SK-N-SH treated with all-trans-retinoic acid at 6 μM for 48 hours (cell line): ENCODE measurements around the gene INSYN2B.

ENCODE experiments used
- ATAC-seq: fragments of 200-7000 bp; cut with Tn5 transposase; 3 replicates; pipeline ENCODE4 v1.9.1; 2020; ENCODE audit warnings: mild to moderate bottlenecking, moderate library complexity
- ARNTL ChIP-seq: fragments of 450-650 bp; formaldehyde crosslinking; IDR thresholded peaks from 2 replicates; pipeline ENCODE4 v1.5.0; 2020; ENCODE audit warnings: low read depth, mild to moderate bottlenecking, moderate library complexity, borderline replicate concordance
- BACH2 ChIP-seq: fragments of 250-450 bp; sonication (Bioruptor Pico); IDR thresholded peaks from 2 replicates; pipeline ENCODE4 v1.9.0; 2021; ENCODE audit warnings: mild to moderate bottlenecking, borderline replicate concordance
- CREB5 ChIP-seq: fragments of 250-450 bp; sonication (Bioruptor Pico); IDR thresholded peaks from 2 replicates; pipeline ENCODE4 v1.5.1; 2020; ENCODE audit warnings: low read depth, mild to moderate bottlenecking, moderate library complexity
- CSDC2 ChIP-seq: fragments of 250-450 bp; sonication (Bioruptor Pico); IDR thresholded peaks from 2 replicates; pipeline ENCODE4 v1.5.0; 2020; ENCODE audit warnings: mild to moderate bottlenecking, moderate library complexity
- ESRRG ChIP-seq: fragments of 250-450 bp; sonication (Bioruptor Pico); IDR thresholded peaks from 2 replicates; pipeline ENCODE4 v1.6.1; 2021; ENCODE audit warnings: mild to moderate bottlenecking
- ISL1 ChIP-seq: fragments of 250-450 bp; sonication (Bioruptor Pico); IDR thresholded peaks from 2 replicates; pipeline ENCODE4 v2.1.2; 2022; ENCODE audit warnings: mild to moderate bottlenecking, moderate library complexity
- OSR1 ChIP-seq: fragments of 250-450 bp; sonication (Bioruptor Pico); IDR thresholded peaks from 2 replicates; pipeline ENCODE4 v1.8.0; 2022; ENCODE audit warnings: moderate library complexity, mild to moderate bottlenecking, inconsistent platforms
- PPARA ChIP-seq: fragments of 250-450 bp; sonication (Bioruptor Pico); IDR thresholded peaks from 2 replicates; pipeline ENCODE4 v1.5.0; 2020; ENCODE audit warnings: mild to moderate bottlenecking, borderline replicate concordance
- RARB ChIP-seq: fragments of 250-450 bp; sonication (Bioruptor Pico); IDR thresholded peaks from 2 replicates; pipeline ENCODE4 v1.8.0; 2021; ENCODE audit warnings: mild to moderate bottlenecking, moderate library complexity
- SNAI2 ChIP-seq: fragments of 250-450 bp; sonication (Bioruptor Pico); IDR thresholded peaks from 2 replicates; pipeline ENCODE4 v1.5.0; 2020; ENCODE audit warnings: mild to moderate bottlenecking, moderate library complexity
- TCF4 ChIP-seq: fragments of 250-450 bp; sonication (Bioruptor Pico); IDR thresholded peaks from 2 replicates; pipeline ENCODE4 v1.8.0; 2021; ENCODE audit warnings: mild to moderate bottlenecking, moderate library complexity, borderline replicate concordance
- TOX ChIP-seq: fragments of 250-450 bp; sonication (Bioruptor Pico); IDR thresholded peaks from 2 replicates; pipeline ENCODE4 v1.8.0; 2021; ENCODE audit warnings: mild to moderate bottlenecking, moderate library complexity, borderline replicate concordance
- TSHZ2 ChIP-seq: fragments of 250-450 bp; sonication (Bioruptor Pico); IDR thresholded peaks from 2 replicates; pipeline ENCODE4 v1.5.0; 2020; ENCODE audit warnings: mild to moderate bottlenecking, moderate library complexity
- ZFP3 ChIP-seq: fragments of 250-450 bp; sonication (Bioruptor Pico); IDR thresholded peaks from 2 replicates; pipeline ENCODE4 v1.5.0; 2020; ENCODE audit warnings: mild to moderate bottlenecking, moderate library complexity
- ZFP30 ChIP-seq: fragments of 450-650 bp; formaldehyde crosslinking; IDR thresholded peaks from 2 replicates; pipeline ENCODE4 v1.5.0; 2022; ENCODE audit warnings: mild to moderate bottlenecking, moderate library complexity
- ZNF565 ChIP-seq: fragments of 450-650 bp; formaldehyde crosslinking; conservative IDR thresholded peaks from 2 replicates; pipeline ENCODE4 v1.5.0; 2020; ENCODE audit warnings: low read depth, mild to moderate bottlenecking, moderate library complexity
- ZNF70 ChIP-seq: fragments of 450-650 bp; formaldehyde crosslinking; IDR thresholded peaks from 2 replicates; pipeline ENCODE4 v1.5.0; 2020; ENCODE audit warnings: mild to moderate bottlenecking, moderate library complexity
- ZNF8 ChIP-seq: fragments of 450-650 bp; formaldehyde crosslinking; IDR thresholded peaks from 2 replicates; pipeline ENCODE4 v1.5.0; 2020; ENCODE audit warnings: mild to moderate bottlenecking, moderate library complexity
- TF ChIP-seq, protein P1 (sequence below): fragments of 250-450 bp; sonication (Bioruptor Pico); IDR thresholded peaks from 2 replicates; pipeline ENCODE4 v1.5.1; 2021; ENCODE audit warnings: mild to moderate bottlenecking, moderate library complexity
- TF ChIP-seq, protein P2 (sequence below): fragments of 250-450 bp; sonication (Bioruptor Pico); IDR thresholded peaks from 2 replicates; pipeline ENCODE4 v1.8.0; 2020; ENCODE audit warnings: mild to moderate bottlenecking, moderate library complexity, borderline replicate concordance
- TF ChIP-seq, protein P3 (sequence below): fragments of 250-450 bp; sonication (Bioruptor Pico); IDR thresholded peaks from 2 replicates; pipeline ENCODE4 v1.8.0; 2021; ENCODE audit warnings: low read depth, mild to moderate bottlenecking, moderate library complexity, borderline replicate concordance

Gene INSYN2B

GRCh38 chr5:169944922-169945680 is 35.2 kb downstream of the INSYN2B start:
- TF ChIP-seq TSHZ2 (CRISPR knock-in tag): no peak
- no peak for TF ChIP-seq ARNTL (CRISPR knock-in tag)
- TF ChIP-seq ESRRG (CRISPR knock-in tag): no peak
- TF ChIP-seq ZNF70 (CRISPR knock-in tag): no peak
- no peak for TF ChIP-seq TOX (CRISPR knock-in tag)
- no peak for TF ChIP-seq CSDC2 (CRISPR knock-in tag)
- ATAC-seq: peak; percentile 39; the same call in 2 of the 3 replicates

- no peak for TF ChIP-seq RARB
- TF ChIP-seq, protein P1, sequence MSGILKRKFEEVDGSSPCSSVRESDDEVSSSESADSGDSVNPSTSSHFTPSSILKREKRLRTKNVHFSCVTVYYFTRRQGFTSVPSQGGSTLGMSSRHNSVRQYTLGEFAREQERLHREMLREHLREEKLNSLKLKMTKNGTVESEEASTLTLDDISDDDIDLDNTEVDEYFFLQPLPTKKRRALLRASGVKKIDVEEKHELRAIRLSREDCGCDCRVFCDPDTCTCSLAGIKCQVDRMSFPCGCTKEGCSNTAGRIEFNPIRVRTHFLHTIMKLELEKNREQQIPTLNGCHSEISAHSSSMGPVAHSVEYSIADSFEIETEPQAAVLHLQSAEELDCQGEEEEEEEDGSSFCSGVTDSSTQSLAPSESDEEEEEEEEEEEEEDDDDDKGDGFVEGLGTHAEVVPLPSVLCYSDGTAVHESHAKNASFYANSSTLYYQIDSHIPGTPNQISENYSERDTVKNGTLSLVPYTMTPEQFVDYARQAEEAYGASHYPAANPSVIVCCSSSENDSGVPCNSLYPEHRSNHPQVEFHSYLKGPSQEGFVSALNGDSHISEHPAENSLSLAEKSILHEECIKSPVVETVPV (CRISPR knock-in tag): no peak
- TF ChIP-seq, protein P2, sequence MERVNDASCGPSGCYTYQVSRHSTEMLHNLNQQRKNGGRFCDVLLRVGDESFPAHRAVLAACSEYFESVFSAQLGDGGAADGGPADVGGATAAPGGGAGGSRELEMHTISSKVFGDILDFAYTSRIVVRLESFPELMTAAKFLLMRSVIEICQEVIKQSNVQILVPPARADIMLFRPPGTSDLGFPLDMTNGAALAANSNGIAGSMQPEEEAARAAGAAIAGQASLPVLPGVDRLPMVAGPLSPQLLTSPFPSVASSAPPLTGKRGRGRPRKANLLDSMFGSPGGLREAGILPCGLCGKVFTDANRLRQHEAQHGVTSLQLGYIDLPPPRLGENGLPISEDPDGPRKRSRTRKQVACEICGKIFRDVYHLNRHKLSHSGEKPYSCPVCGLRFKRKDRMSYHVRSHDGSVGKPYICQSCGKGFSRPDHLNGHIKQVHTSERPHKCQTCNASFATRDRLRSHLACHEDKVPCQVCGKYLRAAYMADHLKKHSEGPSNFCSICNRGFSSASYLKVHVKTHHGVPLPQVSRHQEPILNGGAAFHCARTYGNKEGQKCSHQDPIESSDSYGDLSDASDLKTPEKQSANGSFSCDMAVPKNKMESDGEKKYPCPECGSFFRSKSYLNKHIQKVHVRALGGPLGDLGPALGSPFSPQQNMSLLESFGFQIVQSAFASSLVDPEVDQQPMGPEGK: no peak
- no peak for TF ChIP-seq ESRRG (CRISPR knock-in tag)
- TF ChIP-seq BACH2 (CRISPR knock-in tag): no peak
- no peak for TF ChIP-seq PPARA (CRISPR knock-in tag)
- ATAC-seq: no peak
These were observed 36.2 kb downstream of the INSYN2B start for GRCh38 chr5:169944115-169944514.

GRCh38 chr5:169943026-169943425 is 37.3 kb downstream of the INSYN2B start:
- no peak for ATAC-seq
- TF ChIP-seq CREB5 (CRISPR knock-in tag): no peak
- TF ChIP-seq PPARA (CRISPR knock-in tag): no peak
- TF ChIP-seq, protein P1 (CRISPR knock-in tag): no peak
- TF ChIP-seq ZFP3 (CRISPR knock-in tag): no peak
- TF ChIP-seq BACH2 (CRISPR knock-in tag): no peak
- TF ChIP-seq CSDC2 (CRISPR knock-in tag): no peak
- no peak for TF ChIP-seq ARNTL (CRISPR knock-in tag)
- no peak for TF ChIP-seq TCF4
- TF ChIP-seq RARB: no peak

DNA sequence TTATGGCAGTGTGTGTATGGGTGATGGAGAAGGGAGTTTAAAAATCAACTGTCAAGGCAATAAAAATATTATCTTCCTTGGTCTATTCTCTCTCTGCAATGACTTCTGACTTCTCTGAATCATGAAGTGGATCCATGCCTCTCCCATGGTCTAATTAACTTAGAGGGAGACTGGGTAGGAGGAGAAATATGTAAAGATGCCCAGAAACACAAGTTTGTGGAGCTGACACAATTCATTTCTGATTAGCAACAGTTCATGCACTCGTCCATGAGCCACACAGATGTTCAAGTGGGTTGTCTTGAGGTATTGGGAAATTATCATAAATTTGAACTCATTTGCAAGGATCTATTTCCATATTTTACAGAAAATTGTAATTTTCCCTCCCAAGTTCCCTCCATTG is 38.1 kb downstream of the INSYN2B start:
- ATAC-seq: no peak
- no peak for TF ChIP-seq BACH2 (CRISPR knock-in tag)
- TF ChIP-seq TSHZ2 (CRISPR knock-in tag): no peak
- no peak for TF ChIP-seq ISL1 (CRISPR knock-in tag)
- TF ChIP-seq ZFP3 (CRISPR knock-in tag): no peak
- no peak for TF ChIP-seq ZNF565
- TF ChIP-seq, protein P3, sequence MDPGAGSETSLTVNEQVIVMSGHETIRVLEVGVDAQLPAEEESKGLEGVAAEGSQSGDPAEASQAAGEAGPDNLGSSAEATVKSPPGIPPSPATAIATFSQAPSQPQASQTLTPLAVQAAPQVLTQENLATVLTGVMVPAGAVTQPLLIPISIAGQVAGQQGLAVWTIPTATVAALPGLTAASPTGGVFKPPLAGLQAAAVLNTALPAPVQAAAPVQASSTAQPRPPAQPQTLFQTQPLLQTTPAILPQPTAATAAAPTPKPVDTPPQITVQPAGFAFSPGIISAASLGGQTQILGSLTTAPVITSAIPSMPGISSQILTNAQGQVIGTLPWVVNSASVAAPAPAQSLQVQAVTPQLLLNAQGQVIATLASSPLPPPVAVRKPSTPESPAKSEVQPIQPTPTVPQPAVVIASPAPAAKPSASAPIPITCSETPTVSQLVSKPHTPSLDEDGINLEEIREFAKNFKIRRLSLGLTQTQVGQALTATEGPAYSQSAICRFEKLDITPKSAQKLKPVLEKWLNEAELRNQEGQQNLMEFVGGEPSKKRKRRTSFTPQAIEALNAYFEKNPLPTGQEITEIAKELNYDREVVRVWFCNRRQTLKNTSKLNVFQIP (CRISPR knock-in tag): no peak
- TF ChIP-seq OSR1: no peak
- TF ChIP-seq ZFP30: no peak
- no peak for TF ChIP-seq ZNF8 (CRISPR knock-in tag)
- TF ChIP-seq ZNF70 (CRISPR knock-in tag): no peak
- TF ChIP-seq SNAI2: no peak
